OCI-LY1 (cell line): ENCODE results near the gene KHDC1L.

Source experiments
- H2AFZ ChIP-seq: fragments of 200-600 bp; sonication (generic), shearing (Covaris generic); 2 replicates; pipeline ENCODE4 v1.6.0; 2014; ENCODE audit warnings: antibody characterized with exemption, mild to moderate bottlenecking, low read length
- H3F3A ChIP-seq: fragments of 200-600 bp; sonication (generic), shearing (Covaris generic); 2 replicates; pipeline ENCODE4 v1.6.0; 2014; ENCODE audit warnings: mild to moderate bottlenecking, antibody characterized with exemption, low read length, moderate library complexity; ENCODE audit not compliant: insufficient read depth
- H3K27ac ChIP-seq: fragments of 200-600 bp; sonication (generic); 2 replicates; pipeline ENCODE4 v1.5.1; 2014; ENCODE audit warnings: low read length, mixed run types, mild to moderate bottlenecking, low read depth; ENCODE audit not compliant: poor library complexity, severe bottlenecking
- H3K27me3 ChIP-seq: fragments of 200-600 bp; sonication (generic); 2 replicates; pipeline ENCODE4 v1.6.0; 2014; ENCODE audit warnings: antibody characterized with exemption, mild to moderate bottlenecking, low read length, moderate library complexity; ENCODE audit not compliant: insufficient read depth
- H3K36me3 ChIP-seq: fragments of 200-600 bp; sonication (generic); 2 replicates; pipeline ENCODE4 v1.6.1; 2014; ENCODE audit warnings: mild to moderate bottlenecking, antibody characterized with exemption, low read length, moderate library complexity, mixed read lengths; ENCODE audit not compliant: insufficient read depth
- H3K4me1 ChIP-seq: fragments of 200-600 bp; sonication (generic); 2 replicates; pipeline ENCODE4 v1.5.1; 2014; ENCODE audit warnings: mild to moderate bottlenecking, low read length, moderate library complexity; ENCODE audit not compliant: insufficient read depth, severe bottlenecking
- H3K4me2 ChIP-seq: fragments of 200-600 bp; sonication (generic), shearing (Covaris generic); 2 replicates; pipeline ENCODE4 v1.6.1; 2014; ENCODE audit warnings: low read length
- H3K4me3 ChIP-seq: fragments of 200-600 bp; sonication (generic); 2 replicates; pipeline ENCODE4 v1.5.1; 2014; ENCODE audit warnings: low read length, low read depth, mild to moderate bottlenecking, mixed read lengths; ENCODE audit not compliant: poor library complexity, severe bottlenecking
- H3K79me2 ChIP-seq: fragments of 200-600 bp; shearing (Covaris generic); 2 replicates; pipeline ENCODE4 v1.6.1; 2016; ENCODE audit warnings: mixed run types, low read length, mixed read lengths; ENCODE audit not compliant: insufficient read depth
- H3K9ac ChIP-seq: fragments of 200-600 bp; sonication (generic), shearing (Covaris generic); 2 replicates; pipeline ENCODE4 v1.6.1; 2014; ENCODE audit warnings: mild to moderate bottlenecking, low read length, mixed read lengths
- H3K9me2 ChIP-seq: fragments of 200-600 bp; sonication (generic), shearing (Covaris generic); 2 replicates; pipeline ENCODE4 v1.6.1; 2014; ENCODE audit warnings: low read depth, mild to moderate bottlenecking, low read length, mixed read lengths
- H3K9me3 ChIP-seq: fragments of 200-600 bp; shearing (Covaris generic); 2 replicates; pipeline ENCODE4 v1.6.1; 2014; ENCODE audit warnings: low read length, mixed read lengths
- H4K20me1 ChIP-seq: fragments of 200-600 bp; sonication (generic), shearing (Covaris generic); 2 replicates; pipeline ENCODE4 v1.6.0; 2016; ENCODE audit warnings: mild to moderate bottlenecking, low read length; ENCODE audit not compliant: insufficient read depth
- EZH2 ChIP-seq: fragments of 200-600 bp; sonication (generic), shearing (Covaris generic); IDR thresholded peaks from 2 replicates; pipeline ENCODE4 v1.8.0; 2017; ENCODE audit warnings: borderline replicate concordance, mixed run types, mild to moderate bottlenecking, antibody characterized with exemption, low read length, moderate library complexity, mixed read lengths
- TF ChIP-seq, protein P1 (sequence below): fragments of 200-600 bp; sonication (generic), shearing (Covaris generic); IDR thresholded peaks from 2 replicates; pipeline ENCODE4 v1.5.1; 2017; ENCODE audit warnings: mild to moderate bottlenecking, antibody characterized with exemption, low read length, moderate library complexity, mixed read lengths

The KHDC1L gene

DNA sequence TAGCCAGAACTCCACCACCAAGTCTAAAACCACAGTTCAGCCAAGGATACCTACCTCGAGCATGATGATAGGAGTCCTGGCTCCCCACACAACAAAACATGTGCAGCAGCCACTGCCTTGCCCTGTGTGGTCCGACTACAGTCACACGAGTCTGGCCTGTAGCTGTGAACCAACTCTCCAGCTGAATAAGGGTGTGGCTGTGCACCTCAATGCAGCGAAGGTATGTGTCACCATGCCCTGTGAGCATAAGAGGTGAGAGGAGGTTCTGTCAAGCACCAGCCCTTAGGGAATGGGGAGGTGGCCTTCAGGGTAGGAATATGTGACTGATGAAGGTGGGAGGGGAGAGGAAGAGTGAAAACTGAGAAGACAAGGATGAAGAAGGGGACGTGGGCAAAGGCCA lies 16.7 kb upstream of the KHDC1L start:
- Histone ChIP-seq H3K27me3 (no peaks in the 10 kb centered on the region), H3K79me2 (no peaks in the 10 kb centered on the region), H3K9me2 (no peaks in the 10 kb centered on the region), H3K4me3 (no peak overlapping the region), H3K36me3 (no peaks in the 10 kb centered on the region), H3K4me2 (no peak overlapping the region), H3F3A (no peaks in the 10 kb centered on the region), H3K9ac (no peak overlapping the region), H4K20me1 (no peaks in the 10 kb centered on the region), H2AFZ (no peak overlapping the region), H3K9me3 (no peaks in the 10 kb centered on the region), H3K27ac (no peak overlapping the region), H3K4me1 (no peaks in the 10 kb centered on the region)
- TF ChIP-seq EZH2 = no peak
- TF ChIP-seq, protein P1, sequence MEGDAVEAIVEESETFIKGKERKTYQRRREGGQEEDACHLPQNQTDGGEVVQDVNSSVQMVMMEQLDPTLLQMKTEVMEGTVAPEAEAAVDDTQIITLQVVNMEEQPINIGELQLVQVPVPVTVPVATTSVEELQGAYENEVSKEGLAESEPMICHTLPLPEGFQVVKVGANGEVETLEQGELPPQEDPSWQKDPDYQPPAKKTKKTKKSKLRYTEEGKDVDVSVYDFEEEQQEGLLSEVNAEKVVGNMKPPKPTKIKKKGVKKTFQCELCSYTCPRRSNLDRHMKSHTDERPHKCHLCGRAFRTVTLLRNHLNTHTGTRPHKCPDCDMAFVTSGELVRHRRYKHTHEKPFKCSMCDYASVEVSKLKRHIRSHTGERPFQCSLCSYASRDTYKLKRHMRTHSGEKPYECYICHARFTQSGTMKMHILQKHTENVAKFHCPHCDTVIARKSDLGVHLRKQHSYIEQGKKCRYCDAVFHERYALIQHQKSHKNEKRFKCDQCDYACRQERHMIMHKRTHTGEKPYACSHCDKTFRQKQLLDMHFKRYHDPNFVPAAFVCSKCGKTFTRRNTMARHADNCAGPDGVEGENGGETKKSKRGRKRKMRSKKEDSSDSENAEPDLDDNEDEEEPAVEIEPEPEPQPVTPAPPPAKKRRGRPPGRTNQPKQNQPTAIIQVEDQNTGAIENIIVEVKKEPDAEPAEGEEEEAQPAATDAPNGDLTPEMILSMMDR = no peak

DNA sequence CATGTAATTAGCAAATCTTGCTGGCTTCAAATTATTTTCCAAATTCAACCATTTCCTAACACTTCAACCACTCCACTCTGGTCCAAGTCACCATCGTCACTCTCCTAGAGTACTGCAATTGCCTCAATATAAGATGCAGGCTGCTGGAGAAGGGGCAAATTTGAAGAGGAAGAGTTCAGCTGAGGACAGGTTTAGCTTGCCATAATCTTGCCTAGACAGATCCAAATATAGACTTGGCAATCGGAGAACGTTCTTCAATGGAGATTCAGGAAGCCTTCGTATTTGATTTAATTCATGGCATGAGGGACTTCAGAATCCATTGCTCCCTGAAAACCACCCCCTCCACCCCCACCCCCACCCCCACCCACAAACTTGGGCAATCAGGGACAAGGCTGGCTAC lies 15.4 kb upstream of the KHDC1L start:
- Histone ChIP-seq H3K36me3 (no peaks in the 10 kb centered on the region), H3K4me1 (no peaks in the 10 kb centered on the region), H3K4me3 (no peak overlapping the region), H3K9ac (no peak overlapping the region), H3K4me2 (no peak overlapping the region), H3K9me2 (no peaks in the 10 kb centered on the region), H3K9me3 (no peaks in the 10 kb centered on the region), H3K27ac (no peak overlapping the region), H3F3A (no peaks in the 10 kb centered on the region), H2AFZ (no peak overlapping the region), H3K79me2 (no peaks in the 10 kb centered on the region), H4K20me1 (no peaks in the 10 kb centered on the region), H3K27me3 (no peaks in the 10 kb centered on the region)
- no peak for TF ChIP-seq EZH2
- TF ChIP-seq, protein P1 = no peak

DNA sequence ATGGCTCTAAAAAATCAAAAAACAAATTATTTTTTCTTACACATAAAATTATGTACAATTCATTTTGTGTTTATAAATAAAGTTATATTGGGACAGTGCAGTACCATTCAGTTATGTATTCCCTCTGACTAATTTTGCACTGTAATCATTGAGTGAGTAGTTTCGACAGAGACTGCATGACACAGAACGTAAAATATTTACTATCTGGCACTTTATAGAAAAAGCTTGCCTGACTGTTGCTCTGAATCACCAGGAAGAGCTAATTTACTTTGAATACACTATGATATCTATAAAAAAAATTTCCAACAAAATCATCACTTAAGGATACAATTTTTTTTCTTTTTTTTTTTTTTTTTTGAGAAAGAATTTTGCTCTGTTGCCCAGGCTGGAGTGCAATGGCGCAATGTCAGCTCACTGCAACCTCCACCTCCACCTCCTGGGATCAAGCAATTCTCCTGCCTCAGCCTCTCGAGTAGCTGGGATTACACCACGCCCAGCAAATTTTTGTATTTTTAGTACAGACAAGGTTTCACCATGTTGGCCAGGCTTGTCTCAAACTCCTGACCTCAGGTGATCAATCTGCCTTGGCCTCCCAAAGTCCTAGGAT lies 11.0 kb upstream of the KHDC1L start:
- Histone ChIP-seq H3K79me2 (no peaks in the 10 kb centered on the region), H4K20me1 (no peaks in the 10 kb centered on the region), H3K9ac (no peak overlapping the region), H3K36me3 (no peaks in the 10 kb centered on the region), H3K4me1 (no peaks in the 10 kb centered on the region), H3K9me2 (no peaks in the 10 kb centered on the region), H3K4me2 (no peak overlapping the region), H3K27me3 (no peaks in the 10 kb centered on the region), H3F3A (no peaks in the 10 kb centered on the region), H2AFZ (no peak overlapping the region), H3K9me3 (no peaks in the 10 kb centered on the region), H3K27ac (no peak overlapping the region), H3K4me3 (no peak overlapping the region)
- TF ChIP-seq, protein P1 = no peak
- no peak for TF ChIP-seq EZH2
